ENCODE measurements around the gene PEX14.
A peak's percentile ranks its signal among the peaks of the same experiment; 100 is the strongest.
"Not testable (repeated sequence)": the region's sequence is repeated elsewhere in the genome, so short reads cannot be mapped to it uniquely, and the experiment has no call there.

The PEX14 gene

DNA sequence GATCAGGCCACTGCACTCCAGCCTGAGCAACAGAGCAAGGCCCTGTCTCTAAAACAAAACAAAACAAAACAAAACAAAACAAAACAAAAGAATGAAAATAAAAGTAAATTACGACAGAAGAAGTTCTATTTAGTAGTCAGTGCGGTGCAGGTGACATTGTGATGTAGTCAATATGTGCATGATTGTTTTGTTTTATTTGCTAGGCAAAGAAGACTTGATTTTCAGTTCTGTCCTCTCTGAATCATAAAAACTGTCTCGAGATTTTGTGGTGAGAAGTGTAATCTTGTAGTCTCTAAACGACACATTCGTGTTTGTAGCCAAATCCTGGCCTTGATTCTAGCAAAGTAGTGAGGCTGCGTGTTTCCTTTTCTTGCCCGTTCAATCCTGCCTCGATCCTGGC, 23.5 kb downstream of the PEX14 start:
- Histone ChIP-seq H3K27me3 (ENCODE audit: control insufficient read depth, insufficient read depth, low read length) (no peaks in the 10 kb centered on the region), H3K27ac (ENCODE audit: low read length) (no peak overlapping the region), H3K4me3 (ENCODE audit: low read length) (no peak overlapping the region), H3K4me1 (ENCODE audit: control insufficient read depth, low read depth, low read length) (peaks cover 6% of the 10 kb centered on the region), H3K36me3 (ENCODE audit: control insufficient read depth, low read depth, low read length) (no peaks in the 10 kb centered on the region), H3K9me3 (ENCODE audit: control insufficient read depth, low read depth, low read length) (no peaks in the 10 kb centered on the region), H3K9ac (ENCODE audit: low read length) (no peak overlapping the region)

DNA sequence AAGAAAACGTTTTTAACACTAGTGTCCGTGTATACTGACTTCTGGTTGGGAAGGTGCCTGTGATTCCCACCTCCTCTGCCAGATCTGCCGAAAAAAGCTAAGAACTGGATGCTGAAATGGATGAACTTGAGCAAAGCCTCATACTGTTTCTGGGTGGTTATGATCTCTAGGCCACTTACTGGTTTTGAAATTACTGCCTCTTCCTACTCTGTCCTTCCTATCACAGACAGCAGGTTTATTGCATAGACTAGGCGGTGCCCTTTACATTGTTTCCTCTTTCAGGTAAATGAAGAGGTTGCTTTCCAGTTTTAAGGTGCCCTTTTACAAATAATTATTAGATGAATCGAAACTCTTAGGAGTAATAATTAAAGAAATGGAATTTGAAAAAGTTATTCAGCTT, 27.5 kb downstream of the PEX14 start:
- Histone ChIP-seq H3K4me3 (ENCODE audit: low read length) (no peak overlapping the region), H3K27ac (ENCODE audit: low read length) (no peak overlapping the region), H3K36me3 (ENCODE audit: control insufficient read depth, low read depth, low read length) (no peaks in the 10 kb centered on the region), H3K9ac (ENCODE audit: low read length) (no peak overlapping the region), H3K27me3 (ENCODE audit: control insufficient read depth, insufficient read depth, low read length) (no peaks in the 10 kb centered on the region), H3K9me3 (ENCODE audit: control insufficient read depth, low read depth, low read length) (no peaks in the 10 kb centered on the region), H3K4me1 (ENCODE audit: control insufficient read depth, low read depth, low read length) (peaks cover 1% of the 10 kb centered on the region)

DNA sequence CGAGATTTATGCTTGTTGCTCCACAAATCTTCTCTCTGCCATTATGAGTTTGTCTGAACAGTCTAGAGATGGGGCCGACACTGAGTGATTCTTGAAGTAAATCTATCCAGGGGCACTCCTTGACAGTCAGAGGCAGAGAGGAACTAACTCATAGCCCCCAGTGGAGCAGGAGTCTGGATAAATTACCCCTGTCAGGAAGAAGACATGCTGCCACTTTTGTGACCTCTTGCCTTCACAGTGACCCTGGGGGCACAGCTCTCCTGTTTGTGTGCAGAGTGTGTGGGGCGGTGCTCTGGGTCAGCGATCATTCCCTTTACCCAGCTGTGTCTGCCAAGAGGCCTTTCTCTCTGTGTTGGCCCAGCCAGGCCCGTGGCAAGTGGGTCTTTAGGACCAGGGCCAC, 29.5 kb downstream of the PEX14 start:
- Histone ChIP-seq H3K4me1 (ENCODE audit: control insufficient read depth, low read depth, low read length) (peaks cover 15% of the 10 kb centered on the region), H3K4me3 (ENCODE audit: low read length) (no peak overlapping the region), H3K9ac (ENCODE audit: low read length) (no peak overlapping the region), H3K27ac (ENCODE audit: low read length) (no peak overlapping the region), H3K36me3 (ENCODE audit: control insufficient read depth, low read depth, low read length) (no peaks in the 10 kb centered on the region), H3K27me3 (ENCODE audit: control insufficient read depth, insufficient read depth, low read length) (no peaks in the 10 kb centered on the region), H3K9me3 (ENCODE audit: control insufficient read depth, low read depth, low read length) (no peaks in the 10 kb centered on the region)

DNA sequence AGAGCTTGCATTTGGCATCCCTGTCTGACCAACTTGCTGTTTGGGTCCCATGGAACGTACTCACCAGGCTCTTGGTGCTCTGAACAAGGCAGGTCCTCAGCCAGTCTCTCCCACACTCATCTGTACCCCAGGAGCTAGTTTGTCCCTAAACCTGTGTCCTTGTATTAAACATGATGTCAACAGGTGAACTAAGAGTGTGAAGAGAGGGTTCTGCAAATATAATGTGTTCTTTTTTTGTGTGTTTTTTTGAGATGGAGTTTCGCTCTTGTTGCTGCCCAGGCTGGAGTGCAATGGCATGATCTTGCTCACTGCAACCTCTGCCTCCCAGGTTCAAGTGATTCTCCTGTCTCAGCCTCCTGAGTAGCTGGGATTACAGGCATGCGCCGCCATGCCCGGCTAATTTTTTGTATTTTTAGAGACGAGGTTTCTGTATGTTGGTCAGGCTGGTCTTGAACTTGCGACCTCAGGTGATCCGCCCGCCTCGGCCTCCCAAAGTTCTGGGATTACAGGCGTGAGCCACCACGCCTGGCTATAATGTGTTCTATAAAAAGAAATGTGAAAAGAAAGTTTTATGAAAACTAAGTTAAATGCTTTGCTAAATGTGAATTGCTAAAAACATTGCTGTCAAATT, 31.4 kb downstream of the PEX14 start:
- peaks cover 18% of the 10 kb centered on the region for H3K4me1 ChIP-seq (ENCODE audit: control insufficient read depth, low read depth, low read length)
- H3K9ac ChIP-seq (ENCODE audit: low read length); H3K36me3 ChIP-seq (ENCODE audit: control insufficient read depth, low read depth, low read length); H3K4me3 ChIP-seq (ENCODE audit: low read length); H3K27me3 ChIP-seq (ENCODE audit: control insufficient read depth, insufficient read depth, low read length); H3K9me3 ChIP-seq (ENCODE audit: control insufficient read depth, low read depth, low read length); H3K27ac ChIP-seq (ENCODE audit: low read length): not testable (repeated sequence)

DNA sequence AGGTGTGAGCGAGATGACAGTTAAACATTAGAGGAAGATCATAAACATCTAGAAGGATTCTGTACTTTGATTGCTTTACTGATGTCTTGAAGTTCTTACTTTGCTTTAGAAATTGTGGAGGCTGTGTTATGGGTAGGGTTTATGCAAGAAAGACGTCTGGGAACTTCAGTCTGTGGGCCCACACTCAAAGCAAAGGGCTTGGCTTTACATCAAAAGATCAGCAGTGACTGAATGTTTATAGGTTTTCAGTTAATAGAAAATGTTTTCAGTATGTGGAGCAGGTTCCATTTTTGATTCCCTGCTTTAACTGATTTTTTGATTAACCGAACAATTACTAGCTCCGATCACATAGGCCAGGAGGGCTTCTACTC, 31.9 kb downstream of the PEX14 start:
- Histone ChIP-seq H3K27me3 (ENCODE audit: control insufficient read depth, insufficient read depth, low read length) (no peaks in the 10 kb centered on the region), H3K27ac (ENCODE audit: low read length) (no peak overlapping the region), H3K4me1 (ENCODE audit: control insufficient read depth, low read depth, low read length) (peaks cover 18% of the 10 kb centered on the region), H3K9me3 (ENCODE audit: control insufficient read depth, low read depth, low read length) (no peaks in the 10 kb centered on the region), H3K4me3 (ENCODE audit: low read length) (no peak overlapping the region), H3K36me3 (ENCODE audit: control insufficient read depth, low read depth, low read length) (no peaks in the 10 kb centered on the region), H3K9ac (ENCODE audit: low read length) (no peak overlapping the region)

DNA sequence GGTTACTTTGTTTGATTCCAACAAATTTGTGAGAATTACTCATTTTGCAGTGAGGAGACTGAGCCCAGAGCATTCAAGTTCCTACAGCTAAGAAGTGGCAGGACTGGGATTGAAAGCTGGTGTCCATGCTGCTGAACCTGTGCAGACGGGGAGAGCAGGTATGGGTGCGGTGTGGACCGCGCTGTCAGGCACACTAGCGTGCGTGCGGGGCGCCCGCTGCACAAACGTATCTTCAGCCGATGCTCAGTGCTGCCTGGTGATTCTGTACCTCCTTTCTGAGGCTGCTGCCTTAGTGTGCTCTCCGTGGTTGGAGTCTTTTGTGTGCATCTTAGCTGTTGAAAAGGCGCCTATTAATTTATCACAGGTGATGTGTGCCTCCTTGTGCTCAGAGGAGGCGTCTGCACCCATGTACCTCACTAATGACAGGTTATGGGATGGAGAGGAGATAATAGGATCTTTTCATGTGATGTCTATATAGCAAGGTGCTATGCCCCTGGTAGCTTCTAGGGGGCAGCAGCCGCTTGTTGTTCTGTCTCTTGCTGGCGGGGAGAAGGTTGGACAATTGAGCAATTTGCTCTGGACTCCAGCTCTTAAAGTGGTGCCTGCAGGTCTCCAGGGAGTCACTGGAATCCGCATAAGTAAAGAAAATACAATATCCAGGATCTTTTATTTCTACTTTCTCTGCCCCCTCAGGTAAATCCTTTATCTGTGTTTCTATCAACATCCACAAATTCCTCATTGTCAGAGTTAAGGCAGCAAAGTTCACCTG, 32.5 kb downstream of the PEX14 start:
- H3K36me3 ChIP-seq (ENCODE audit: control insufficient read depth, low read depth, low read length): no peaks in the 10 kb centered on the region
- H3K4me1 ChIP-seq (ENCODE audit: control insufficient read depth, low read depth, low read length): peaks cover 18% of the 10 kb centered on the region
- H3K9me3 ChIP-seq (ENCODE audit: control insufficient read depth, low read depth, low read length): no peaks in the 10 kb centered on the region
- H3K27me3 ChIP-seq (ENCODE audit: control insufficient read depth, insufficient read depth, low read length): no peaks in the 10 kb centered on the region
- no peak overlapping the region for H3K27ac ChIP-seq (ENCODE audit: low read length)
- H3K9ac ChIP-seq (ENCODE audit: low read length): no peak overlapping the region
- H3K4me3 ChIP-seq (ENCODE audit: low read length): no peak overlapping the region

DNA sequence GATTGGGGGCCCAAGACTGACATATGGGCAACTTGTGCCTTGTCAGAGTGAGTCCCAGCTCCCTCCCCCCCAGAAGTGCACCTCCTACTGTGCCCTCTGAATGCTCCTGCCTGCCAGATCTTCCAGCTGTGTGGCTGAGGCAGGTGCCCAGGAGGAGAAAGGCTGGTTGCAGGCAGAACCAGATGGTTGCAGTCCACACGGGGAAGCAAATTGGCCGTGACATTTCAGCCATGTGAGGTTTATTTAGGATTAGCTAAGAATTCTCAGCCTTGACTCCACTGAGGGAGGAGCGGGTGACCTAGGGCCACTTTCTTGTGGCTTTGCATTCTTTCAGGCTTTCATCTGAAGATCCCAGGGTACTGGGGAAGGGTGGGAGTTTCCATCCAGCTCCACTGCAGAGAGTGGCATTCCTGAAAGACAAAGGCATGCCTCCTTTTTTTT, 33.8 kb downstream of the PEX14 start:
- no peaks in the 10 kb centered on the region for H3K36me3 ChIP-seq (ENCODE audit: control insufficient read depth, low read depth, low read length)
- peak overlapping the region; percentile 34 for H3K4me3 ChIP-seq (ENCODE audit: low read length)
- H3K4me1 ChIP-seq (ENCODE audit: control insufficient read depth, low read depth, low read length): peaks cover 18% of the 10 kb centered on the region
- no peaks in the 10 kb centered on the region for H3K27me3 ChIP-seq (ENCODE audit: control insufficient read depth, insufficient read depth, low read length)
- peak overlapping the region; percentile 8 for H3K9ac ChIP-seq (ENCODE audit: low read length)
- H3K9me3 ChIP-seq (ENCODE audit: control insufficient read depth, low read depth, low read length): no peaks in the 10 kb centered on the region
- peak overlapping the region; percentile 52 for H3K27ac ChIP-seq (ENCODE audit: low read length)

DNA sequence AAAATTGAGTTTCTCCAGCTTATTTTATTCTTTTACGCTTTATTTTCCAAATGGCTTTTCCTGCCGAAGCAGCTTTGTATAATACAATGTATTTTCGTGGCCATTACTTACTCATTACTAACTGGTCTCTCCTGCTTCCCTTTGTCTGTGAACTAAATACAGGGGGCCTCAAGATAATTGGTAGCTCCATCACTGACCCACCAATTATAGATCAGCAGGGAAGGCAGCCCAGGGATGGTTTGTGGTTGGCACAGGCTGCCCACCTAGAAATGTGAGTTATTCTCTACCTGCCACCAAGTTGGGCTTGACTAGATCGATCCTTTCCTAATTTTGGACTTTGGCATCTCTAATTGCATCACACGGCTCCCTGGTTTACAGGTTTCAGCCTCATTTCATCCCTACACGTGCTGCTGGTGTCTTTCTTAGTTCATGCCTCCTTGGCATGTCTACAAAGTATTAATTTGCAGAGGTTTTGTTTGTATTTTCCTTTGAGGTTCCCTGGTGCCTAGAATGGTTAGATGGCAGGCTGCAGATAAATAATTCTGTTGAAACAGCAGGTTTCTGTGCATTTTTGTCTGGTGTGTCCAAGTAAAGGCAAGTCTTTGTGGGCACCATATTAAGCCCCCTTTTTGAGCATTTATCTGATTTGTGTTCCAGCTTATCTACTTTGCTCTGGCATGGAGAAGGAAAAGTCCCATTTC, 35.2 kb downstream of the PEX14 start:
- no peaks in the 10 kb centered on the region for H3K27me3 ChIP-seq (ENCODE audit: control insufficient read depth, insufficient read depth, low read length)
- H3K9ac ChIP-seq (ENCODE audit: low read length): no peak overlapping the region
- no peaks in the 10 kb centered on the region for H3K36me3 ChIP-seq (ENCODE audit: control insufficient read depth, low read depth, low read length)
- H3K27ac ChIP-seq (ENCODE audit: low read length): no peak overlapping the region
- no peak overlapping the region for H3K4me3 ChIP-seq (ENCODE audit: low read length)
- no peaks in the 10 kb centered on the region for H3K9me3 ChIP-seq (ENCODE audit: control insufficient read depth, low read depth, low read length)
- peaks cover 27% of the 10 kb centered on the region for H3K4me1 ChIP-seq (ENCODE audit: control insufficient read depth, low read depth, low read length)

DNA sequence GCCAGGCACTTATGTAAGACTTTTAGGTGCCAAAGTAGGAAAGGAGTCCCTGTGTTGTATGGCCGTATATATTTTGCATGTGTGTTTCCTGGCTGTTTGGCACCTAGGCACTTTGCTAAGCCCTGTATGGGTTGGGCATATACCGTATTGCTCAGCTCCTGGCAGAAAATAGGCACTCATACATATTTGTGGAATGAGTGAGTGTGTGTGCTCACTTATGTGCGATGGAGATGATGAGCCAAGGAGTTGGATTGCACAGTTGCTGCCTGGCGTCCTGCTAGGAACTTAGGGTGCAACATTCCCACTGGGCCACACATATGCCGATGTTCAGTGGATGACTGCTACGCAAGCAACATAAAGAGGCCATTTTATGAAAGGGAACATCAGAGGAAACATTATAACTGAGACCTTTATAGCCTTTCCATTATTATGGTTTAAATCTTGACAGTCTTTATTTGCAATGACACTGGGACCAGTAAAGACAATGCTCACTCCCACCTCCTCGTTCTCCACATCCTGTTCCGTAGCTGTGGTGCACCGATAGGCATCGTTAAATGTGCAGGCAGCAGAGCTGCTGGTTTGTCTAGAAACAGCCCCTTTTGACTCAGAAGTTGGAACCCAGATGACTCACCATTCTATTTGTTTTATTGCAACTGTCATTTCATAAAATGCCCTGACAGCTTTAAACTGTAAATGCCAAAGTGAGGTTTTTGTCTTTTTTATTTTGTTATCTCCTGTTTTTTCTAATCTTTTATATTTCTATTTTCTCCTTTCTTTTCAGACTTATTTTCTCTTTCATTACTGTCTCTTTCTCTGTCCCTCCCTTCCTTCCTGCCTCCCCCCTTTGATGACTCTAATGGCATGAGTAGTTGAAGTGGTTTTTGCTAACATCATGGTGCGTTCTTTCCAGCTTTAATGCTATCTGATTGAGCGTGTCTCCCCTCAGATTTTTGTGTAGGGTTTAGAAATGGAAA, 36.1 kb downstream of the PEX14 start:
- no peak overlapping the region for H3K4me3 ChIP-seq (ENCODE audit: low read length)
- H3K36me3 ChIP-seq (ENCODE audit: control insufficient read depth, low read depth, low read length): no peaks in the 10 kb centered on the region
- no peaks in the 10 kb centered on the region for H3K9me3 ChIP-seq (ENCODE audit: control insufficient read depth, low read depth, low read length)
- peaks cover 27% of the 10 kb centered on the region for H3K4me1 ChIP-seq (ENCODE audit: control insufficient read depth, low read depth, low read length)
- H3K27ac ChIP-seq (ENCODE audit: low read length): no peak overlapping the region
- H3K9ac ChIP-seq (ENCODE audit: low read length): no peak overlapping the region
- no peaks in the 10 kb centered on the region for H3K27me3 ChIP-seq (ENCODE audit: control insufficient read depth, insufficient read depth, low read length)

DNA sequence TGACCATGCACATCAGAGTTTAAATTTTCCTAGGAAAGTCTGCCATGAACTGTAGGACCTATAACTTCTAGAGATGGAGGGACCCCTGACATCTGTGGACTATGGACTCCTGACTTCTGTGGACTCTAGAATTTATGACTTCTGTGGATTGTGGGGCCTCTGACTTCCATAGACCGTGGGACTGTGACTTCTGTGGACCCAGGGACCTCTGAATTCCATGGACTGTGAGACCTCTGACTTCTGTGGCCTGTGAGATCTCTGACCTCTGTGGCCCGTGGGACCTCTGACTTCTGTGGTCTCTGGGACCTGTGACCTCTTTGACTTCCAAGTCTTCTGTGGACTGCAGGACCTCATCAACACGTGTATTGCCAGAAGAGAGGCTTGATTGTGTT, 36.7 kb downstream of the PEX14 start:
- H3K36me3 ChIP-seq (ENCODE audit: control insufficient read depth, low read depth, low read length): no peaks in the 10 kb centered on the region
- no peaks in the 10 kb centered on the region for H3K9me3 ChIP-seq (ENCODE audit: control insufficient read depth, low read depth, low read length)
- no peak overlapping the region for H3K4me3 ChIP-seq (ENCODE audit: low read length)
- H3K9ac ChIP-seq (ENCODE audit: low read length): no peak overlapping the region
- peaks cover 28% of the 10 kb centered on the region for H3K4me1 ChIP-seq (ENCODE audit: control insufficient read depth, low read depth, low read length)
- H3K27me3 ChIP-seq (ENCODE audit: control insufficient read depth, insufficient read depth, low read length): no peaks in the 10 kb centered on the region
- no peak overlapping the region for H3K27ac ChIP-seq (ENCODE audit: low read length)

DNA sequence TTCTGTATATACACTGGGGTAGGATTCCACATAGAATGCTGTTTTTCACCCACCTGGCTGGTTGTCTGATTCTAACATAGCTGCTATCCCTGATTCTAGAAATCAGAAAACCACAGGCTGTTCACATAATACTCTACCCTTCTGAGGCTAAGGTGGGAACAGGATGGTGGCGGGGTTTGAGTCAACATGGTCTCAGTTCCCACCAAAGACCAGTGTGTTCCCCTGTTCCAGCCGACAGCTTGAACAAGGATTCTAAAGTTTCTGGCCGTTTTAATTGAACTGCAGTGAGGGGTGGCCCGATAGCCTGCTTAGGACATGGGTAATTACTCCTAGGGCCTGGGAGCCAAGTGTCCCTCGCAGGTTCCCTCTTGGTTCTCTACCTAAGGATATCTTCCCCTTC, 38.4 kb downstream of the PEX14 start:
- Histone ChIP-seq H3K27me3 (ENCODE audit: control insufficient read depth, insufficient read depth, low read length) (no peaks in the 10 kb centered on the region), H3K9ac (ENCODE audit: low read length) (no peak overlapping the region), H3K4me3 (ENCODE audit: low read length) (no peak overlapping the region), H3K27ac (ENCODE audit: low read length) (no peak overlapping the region), H3K36me3 (ENCODE audit: control insufficient read depth, low read depth, low read length) (no peaks in the 10 kb centered on the region), H3K9me3 (ENCODE audit: control insufficient read depth, low read depth, low read length) (no peaks in the 10 kb centered on the region), H3K4me1 (ENCODE audit: control insufficient read depth, low read depth, low read length) (peaks cover 34% of the 10 kb centered on the region)
